Ascending aorta (tissue), 2 donors: ENCODE results near the gene KCNMA1. TPM values are rescaled to one million over a fixed set of nuclear protein-coding genes. Genes with fewer than 3 reads are reported as not detected.

Source experiments
- DNase-seq, 2 donors: peaks; one replicate each; pipeline ENCODE4 v3.0.0-alpha.2; 2019; ENCODE audit warnings: low spot score in 2 of 2
- H3K27ac ChIP-seq, 2 donors: fragments of 200-600 bp; sonication (generic); one replicate each; pipeline ENCODE4 v1.5.1; 2016 to 2017; ENCODE audit warnings: mild to moderate bottlenecking in 1 of 2
- H3K27me3 ChIP-seq: fragments of 200-600 bp; sonication (generic); one replicate; pipeline ENCODE4 v1.5.1; 2017
- H3K36me3 ChIP-seq, 2 donors: fragments of 200-600 bp; sonication (generic); one replicate each; pipeline ENCODE4 v1.5.1; 2016
- H3K4me1 ChIP-seq, 2 donors: fragments of 200-600 bp; sonication (generic); one replicate each; pipeline ENCODE4 v1.5.1; 2016 to 2017; ENCODE audit warnings: mild to moderate bottlenecking in 1 of 2
- H3K4me3 ChIP-seq, 2 donors: fragments of 200-600 bp; sonication (generic); one replicate each; pipeline ENCODE4 v1.5.1; 2016 to 2017; ENCODE audit warnings: mild to moderate bottlenecking in 1 of 2
- H3K9me3 ChIP-seq, 2 donors: fragments of 200-600 bp; sonication (generic); one replicate each; pipeline ENCODE4 v1.5.1; 2016
- intact Hi-C: fragments of 100-400 bp; cut with DNase I; formaldehyde crosslinking; loops from one replicate; pipeline ENCODE4 v1.15.1; 2023
- total RNA-seq: library from RNA; depleted of rRNA; stranded (reverse); fragments of >200 nt; gene quantifications from one replicate; pipeline ENCODE4 v1.1.0, GENCODE V29; 2016
- TF ChIP-seq, protein P1 (sequence below), 3 experiments: fragments of 200-600 bp in 2 of 3; fragments of 450-650 bp in 1 of 3; sonication (generic) in 2 of 3; IDR thresholded peaks; one replicate each; pipeline ENCODE4 v1.5.1; 2016 to 2019; ENCODE audit warnings: antibody characterized with exemption in 3 of 3, mild to moderate bottlenecking in 1 of 3, moderate library complexity in 1 of 3

Gene KCNMA1
- total RNA-seq, 1 donor from 2014 or later = 28.6 TPM

DNA sequence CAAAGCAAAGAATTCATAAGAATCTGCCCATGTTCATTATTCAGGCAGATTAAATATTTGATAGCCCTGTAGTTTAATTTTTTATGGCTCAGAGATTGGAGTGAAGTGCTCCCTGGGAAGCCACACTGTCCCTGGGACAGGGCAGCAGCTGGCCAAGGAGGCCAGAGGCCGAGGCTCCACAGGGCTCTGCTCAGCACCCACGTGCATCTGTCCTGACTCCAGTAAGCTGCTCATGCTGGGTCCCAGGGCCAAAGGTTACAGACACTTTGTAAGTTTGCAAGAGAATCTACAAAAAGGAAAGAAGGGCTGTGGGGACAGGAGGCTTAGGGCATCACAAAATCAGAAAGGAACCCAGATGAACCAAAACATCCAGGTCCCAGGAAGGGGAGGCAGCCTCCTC, 155.5 kb downstream of the KCNMA1 start:
- H3K27me3 ChIP-seq = no peaks in the 10 kb centered on the region
- no peak for DNase-seq
- no peak overlapping the region for H3K27ac ChIP-seq
- H3K36me3 ChIP-seq = no peaks in the 10 kb centered on the region
- no peaks in the 10 kb centered on the region for H3K9me3 ChIP-seq
- TF ChIP-seq, protein P1, sequence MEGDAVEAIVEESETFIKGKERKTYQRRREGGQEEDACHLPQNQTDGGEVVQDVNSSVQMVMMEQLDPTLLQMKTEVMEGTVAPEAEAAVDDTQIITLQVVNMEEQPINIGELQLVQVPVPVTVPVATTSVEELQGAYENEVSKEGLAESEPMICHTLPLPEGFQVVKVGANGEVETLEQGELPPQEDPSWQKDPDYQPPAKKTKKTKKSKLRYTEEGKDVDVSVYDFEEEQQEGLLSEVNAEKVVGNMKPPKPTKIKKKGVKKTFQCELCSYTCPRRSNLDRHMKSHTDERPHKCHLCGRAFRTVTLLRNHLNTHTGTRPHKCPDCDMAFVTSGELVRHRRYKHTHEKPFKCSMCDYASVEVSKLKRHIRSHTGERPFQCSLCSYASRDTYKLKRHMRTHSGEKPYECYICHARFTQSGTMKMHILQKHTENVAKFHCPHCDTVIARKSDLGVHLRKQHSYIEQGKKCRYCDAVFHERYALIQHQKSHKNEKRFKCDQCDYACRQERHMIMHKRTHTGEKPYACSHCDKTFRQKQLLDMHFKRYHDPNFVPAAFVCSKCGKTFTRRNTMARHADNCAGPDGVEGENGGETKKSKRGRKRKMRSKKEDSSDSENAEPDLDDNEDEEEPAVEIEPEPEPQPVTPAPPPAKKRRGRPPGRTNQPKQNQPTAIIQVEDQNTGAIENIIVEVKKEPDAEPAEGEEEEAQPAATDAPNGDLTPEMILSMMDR (IDR thresholded peaks at IDR 0.05) = no peak
- H3K4me3 ChIP-seq = no peak overlapping the region
- H3K4me1 ChIP-seq = peaks cover 3 to 16% of the 10 kb centered on the region in 2 donors
- intact Hi-C loops = no loop called here

DNA sequence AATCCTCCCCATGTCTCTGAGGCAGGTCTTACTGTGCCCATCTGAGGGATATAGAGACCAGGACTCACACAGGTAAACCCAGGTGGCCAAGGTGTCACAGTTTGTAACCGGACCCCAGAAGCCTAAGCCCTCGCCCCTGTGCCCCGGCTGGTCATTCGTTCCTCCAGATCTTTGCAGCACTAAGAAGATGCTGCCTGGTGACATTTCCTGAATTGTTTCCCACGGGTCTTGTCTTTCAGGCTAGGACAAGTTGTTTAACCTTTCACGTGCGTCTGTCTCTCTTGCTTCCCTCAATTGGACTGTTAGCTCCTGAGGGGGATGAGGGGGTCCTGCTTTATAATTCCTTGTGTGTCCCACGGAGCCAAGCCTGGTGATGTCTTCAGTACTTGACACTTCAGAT, 158.0 kb downstream of the KCNMA1 start:
- no peak for DNase-seq
- TF ChIP-seq, protein P1 (IDR thresholded peaks at IDR 0.05) = no peak

DNA sequence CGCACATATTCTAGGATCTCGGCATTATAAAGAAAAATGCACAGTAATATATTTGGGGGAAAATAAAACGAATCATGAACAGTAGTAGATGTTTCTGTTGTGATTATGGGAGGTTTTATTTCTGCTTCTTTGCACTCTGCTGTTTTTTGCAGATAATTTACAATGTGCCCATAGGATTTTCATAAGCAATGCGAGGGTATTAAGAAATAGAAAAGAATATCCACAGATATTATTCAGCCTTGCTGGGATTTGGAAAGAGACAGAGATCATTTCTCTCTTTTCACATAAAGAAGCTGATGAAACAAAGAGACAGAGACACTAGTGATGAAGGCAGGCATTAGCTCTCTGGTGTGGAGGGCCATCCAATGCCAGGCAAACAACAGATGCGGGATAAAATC, 158.6 kb downstream of the KCNMA1 start:
- peaks cover 3 to 13% of the 10 kb centered on the region in 2 donors for H3K4me1 ChIP-seq
- TF ChIP-seq, protein P1 (IDR thresholded peaks at IDR 0.05) = no peak
- no peak overlapping the region for H3K4me3 ChIP-seq
- no peak for DNase-seq
- H3K27me3 ChIP-seq = no peaks in the 10 kb centered on the region
- intact Hi-C loops = no loop called here
- H3K9me3 ChIP-seq = no peaks in the 10 kb centered on the region
- no peaks in the 10 kb centered on the region for H3K36me3 ChIP-seq
- no peak overlapping the region for H3K27ac ChIP-seq

More for the DNA sequence above, 158.0 kb downstream of the KCNMA1 start:
- no peak overlapping the region for H3K4me3 ChIP-seq
- no peaks in the 10 kb centered on the region for H3K9me3 ChIP-seq
- intact Hi-C loops = no loop called here
- H3K36me3 ChIP-seq = no peaks in the 10 kb centered on the region
- H3K4me1 ChIP-seq = peaks cover 3 to 13% of the 10 kb centered on the region in 2 donors
- no peak overlapping the region for H3K27ac ChIP-seq
- H3K27me3 ChIP-seq = no peaks in the 10 kb centered on the region

GRCh38 chr10:77478247-77478961, 159.2 kb downstream of the KCNMA1 start:
- no peak overlapping the region for H3K27ac ChIP-seq
- intact Hi-C loops = no loop called here
- peaks cover 3 to 13% of the 10 kb centered on the region in 2 donors for H3K4me1 ChIP-seq

GRCh38 chr10:77475522-77475921, 162.1 kb downstream of the KCNMA1 start:
- Histone ChIP-seq H3K4me1 (peaks cover 3 to 20% of the 10 kb centered on the region in 2 donors), H3K27ac (no peak overlapping the region), H3K9me3 (no peaks in the 10 kb centered on the region), H3K36me3 (no peaks in the 10 kb centered on the region), H3K4me3 (no peak overlapping the region), H3K27me3 (no peaks in the 10 kb centered on the region)
- TF ChIP-seq, protein P1 (IDR thresholded peaks at IDR 0.05) = no peak
- intact Hi-C loops = no loop called here
- DNase-seq = no peak

More at GRCh38 chr10:77478247-77478961, 159.2 kb downstream of the KCNMA1 start:
- Histone ChIP-seq H3K36me3 (no peaks in the 10 kb centered on the region), H3K9me3 (no peaks in the 10 kb centered on the region), H3K4me3 (no peak overlapping the region), H3K27me3 (no peaks in the 10 kb centered on the region)
- TF ChIP-seq, protein P1 (IDR thresholded peaks at IDR 0.05) = no peak
- no peak for DNase-seq
